ENCODE results near the gene PPIL6. TPM values are rescaled to one million over a fixed set of nuclear protein-coding genes. Genes with fewer than 3 reads are reported as not detected.
A peak's percentile ranks its signal among the peaks of the same experiment; 100 is the strongest.

Gene PPIL6
- total RNA-seq, 2 experiments from 2014 or later: 0.84 to 1.3 TPM

DNA sequence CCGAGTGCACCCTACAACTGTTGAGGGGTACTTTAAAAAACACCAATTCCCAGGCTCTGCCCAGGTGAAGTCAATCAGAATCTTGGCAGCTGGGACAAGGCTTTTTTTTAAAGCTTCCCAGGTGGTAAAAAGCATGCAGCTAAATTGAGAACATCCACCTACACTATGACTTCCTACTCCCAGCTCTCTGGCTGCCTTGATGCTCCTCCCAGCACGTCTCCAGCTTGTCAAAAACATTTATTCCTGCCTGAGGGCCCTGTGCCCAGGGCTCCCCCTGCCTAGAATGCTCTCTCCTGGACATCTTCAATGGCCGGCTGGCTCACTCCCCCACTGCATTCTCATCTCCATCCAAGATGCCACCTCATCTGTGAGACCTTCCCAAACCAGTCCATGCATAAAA is 32.7 kb upstream of the PPIL6 start:
- H3K4me3 Mint-ChIP-seq: no peak overlapping the region
- H3K36me3 Mint-ChIP-seq (ENCODE audit: low read depth): peaks cover 98% of the 10 kb centered on the region
- Histone ChIP-seq H3K27me3 (ENCODE audit: control insufficient read depth in 1 of 2, insufficient read depth in 2 of 2, low read length in 2 of 2) (no peaks in the 10 kb centered on the region), H3K4me3 (ENCODE audit: low read length) (no peak overlapping the region), H3K4me1 (ENCODE audit: insufficient read depth, low read length) (peaks cover 37% of the 10 kb centered on the region), H3K9me3 (ENCODE audit: control insufficient read depth in 1 of 2, insufficient read depth in 1 of 2, low read length in 2 of 2) (no peaks in the 10 kb centered on the region), H3K36me3 (ENCODE audit: insufficient read depth, low read length) (peaks cover 94% of the 10 kb centered on the region), H3K27ac (ENCODE audit: low read depth in 1 of 2, low read length in 2 of 2) (no peak overlapping the region)
- no peak for DNase-seq
- no peak for ATAC-seq (ENCODE audit: poor library complexity)
- H3K4me1 Mint-ChIP-seq (ENCODE audit: low read depth): peaks cover 77% of the 10 kb centered on the region
- CTCF ChIA-PET: interaction anchor here (1.0 kb wide), 1 partner anchor 18 kb away, joined by 3 read pairs; no protein-coding TSS in a partner anchor
- no peaks in the 10 kb centered on the region for H3K9me3 Mint-ChIP-seq
- TF ChIP-seq, protein P1, sequence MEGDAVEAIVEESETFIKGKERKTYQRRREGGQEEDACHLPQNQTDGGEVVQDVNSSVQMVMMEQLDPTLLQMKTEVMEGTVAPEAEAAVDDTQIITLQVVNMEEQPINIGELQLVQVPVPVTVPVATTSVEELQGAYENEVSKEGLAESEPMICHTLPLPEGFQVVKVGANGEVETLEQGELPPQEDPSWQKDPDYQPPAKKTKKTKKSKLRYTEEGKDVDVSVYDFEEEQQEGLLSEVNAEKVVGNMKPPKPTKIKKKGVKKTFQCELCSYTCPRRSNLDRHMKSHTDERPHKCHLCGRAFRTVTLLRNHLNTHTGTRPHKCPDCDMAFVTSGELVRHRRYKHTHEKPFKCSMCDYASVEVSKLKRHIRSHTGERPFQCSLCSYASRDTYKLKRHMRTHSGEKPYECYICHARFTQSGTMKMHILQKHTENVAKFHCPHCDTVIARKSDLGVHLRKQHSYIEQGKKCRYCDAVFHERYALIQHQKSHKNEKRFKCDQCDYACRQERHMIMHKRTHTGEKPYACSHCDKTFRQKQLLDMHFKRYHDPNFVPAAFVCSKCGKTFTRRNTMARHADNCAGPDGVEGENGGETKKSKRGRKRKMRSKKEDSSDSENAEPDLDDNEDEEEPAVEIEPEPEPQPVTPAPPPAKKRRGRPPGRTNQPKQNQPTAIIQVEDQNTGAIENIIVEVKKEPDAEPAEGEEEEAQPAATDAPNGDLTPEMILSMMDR (IDR thresholded peaks at IDR 0.05): no peak
- H3K27ac Mint-ChIP-seq: no peak overlapping the region
- POLR2A ChIA-PET: no interaction called here
- intact Hi-C loops (cut with DNase I, micrococcal nuclease): no loop called here
- H3K27me3 Mint-ChIP-seq: no peaks in the 10 kb centered on the region

DNA sequence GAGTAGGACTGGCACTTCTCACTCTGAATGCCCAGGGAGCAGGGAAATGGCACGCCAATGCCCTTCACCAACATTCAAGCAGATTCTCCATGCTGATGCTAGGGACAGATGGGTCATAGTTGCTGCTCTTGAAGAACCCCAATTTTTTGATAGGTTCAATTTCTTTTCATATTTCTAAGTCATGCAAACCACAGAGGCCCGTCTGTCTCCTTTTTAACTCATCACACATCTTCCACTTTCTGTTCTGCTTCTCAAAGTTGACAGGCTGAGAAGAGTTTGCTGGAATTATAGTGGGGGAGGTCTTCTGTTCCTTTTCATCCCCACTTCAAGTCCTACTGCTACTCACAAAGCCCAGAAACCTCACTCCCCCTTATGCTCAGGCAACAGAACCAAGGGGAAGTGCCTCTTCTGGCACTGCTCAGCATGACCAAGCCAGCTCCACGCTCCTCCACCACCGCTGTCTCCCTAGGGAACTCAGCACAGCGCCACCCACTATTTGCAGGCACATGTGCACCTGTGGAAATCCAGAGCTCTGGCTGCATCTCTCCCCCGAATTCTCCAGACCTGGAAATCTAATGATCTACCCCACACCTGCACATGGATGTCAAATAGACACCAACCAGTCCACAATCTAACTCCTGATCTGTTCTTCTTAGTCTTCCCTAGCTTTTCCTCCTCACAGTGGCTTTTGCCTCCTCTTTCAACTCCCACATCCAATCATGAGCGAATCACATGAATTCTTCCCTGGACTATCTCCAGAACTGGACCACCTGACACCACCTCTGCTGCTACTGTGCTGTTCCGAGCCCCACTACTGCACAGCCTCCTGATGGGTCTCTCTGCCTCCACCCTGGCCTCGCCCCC is 31.9 kb upstream of the PPIL6 start:
- Histone ChIP-seq H3K4me3 (ENCODE audit: low read length) (no peak overlapping the region), H3K27ac (ENCODE audit: low read depth in 1 of 2, low read length in 2 of 2) (no peak overlapping the region), H3K27me3 (ENCODE audit: control insufficient read depth in 1 of 2, insufficient read depth in 2 of 2, low read length in 2 of 2) (no peaks in the 10 kb centered on the region), H3K4me1 (ENCODE audit: insufficient read depth, low read length) (peaks cover 30% of the 10 kb centered on the region), H3K9me3 (ENCODE audit: control insufficient read depth in 1 of 2, insufficient read depth in 1 of 2, low read length in 2 of 2) (no peaks in the 10 kb centered on the region), H3K36me3 (ENCODE audit: insufficient read depth, low read length) (peaks cover 94% of the 10 kb centered on the region)
- intact Hi-C loops (cut with DNase I, micrococcal nuclease): no loop called here
- no peak for DNase-seq
- Mint-ChIP-seq H3K4me1 (ENCODE audit: low read depth) (peaks cover 75% of the 10 kb centered on the region), H3K27me3 (no peaks in the 10 kb centered on the region), H3K9me3 (no peaks in the 10 kb centered on the region), H3K4me3 (no peak overlapping the region), H3K27ac (peak overlapping the region; percentile 37), H3K36me3 (ENCODE audit: low read depth) (peaks cover 98% of the 10 kb centered on the region)
- ChIA-PET CTCF (interaction anchor here (1.0 kb wide), 1 partner anchor 19 kb away, joined by 3 read pairs; no protein-coding TSS in a partner anchor), POLR2A (no interaction called here)
- ATAC-seq (ENCODE audit: poor library complexity): no peak
- TF ChIP-seq, protein P1 (IDR thresholded peaks at IDR 0.05): no peak

GRCh38 chr6:109471105-109471810 is 30.8 kb upstream of the PPIL6 start:
- intact Hi-C loops (cut with DNase I, micrococcal nuclease): no loop called here
- POLR2A ChIA-PET: no interaction called here
- CTCF ChIA-PET: interaction anchor here (0.5 kb wide), 1 partner anchor 34 kb away, joined by 3 read pairs; no protein-coding TSS in a partner anchor

More at GRCh38 chr6:109471105-109471810, 30.8 kb upstream of the PPIL6 start:
- no peak for DNase-seq
- Histone ChIP-seq H3K4me1 (ENCODE audit: insufficient read depth, low read length) (peaks cover 19% of the 10 kb centered on the region), H3K36me3 (ENCODE audit: insufficient read depth, low read length) (peaks cover 96% of the 10 kb centered on the region), H3K9me3 (ENCODE audit: control insufficient read depth in 1 of 2, insufficient read depth in 1 of 2, low read length in 2 of 2) (no peaks in the 10 kb centered on the region), H3K4me3 (ENCODE audit: low read length) (no peak overlapping the region), H3K27me3 (ENCODE audit: control insufficient read depth in 1 of 2, insufficient read depth in 2 of 2, low read length in 2 of 2) (no peaks in the 10 kb centered on the region), H3K27ac (ENCODE audit: low read depth in 1 of 2, low read length in 2 of 2) (no peak overlapping the region)
- no peak overlapping the region for H3K4me3 Mint-ChIP-seq
- H3K27ac Mint-ChIP-seq: peak overlapping the region; percentile 59
- H3K4me1 Mint-ChIP-seq (ENCODE audit: low read depth): peaks cover 70% of the 10 kb centered on the region
- H3K27me3 Mint-ChIP-seq: no peaks in the 10 kb centered on the region
- TF ChIP-seq, protein P1 (IDR thresholded peaks at IDR 0.05): no peak
- H3K9me3 Mint-ChIP-seq: no peaks in the 10 kb centered on the region
- H3K36me3 Mint-ChIP-seq (ENCODE audit: low read depth): peaks cover 99% of the 10 kb centered on the region
- ATAC-seq (ENCODE audit: poor library complexity): no peak

All from CD4-positive, alpha-beta T cell (primary cell).